ENCODE measurements around the gene ANO4. TPM values are rescaled to one million over a fixed set of nuclear protein-coding genes. Genes with fewer than 3 reads are reported as not detected.

The ANO4 gene
- total RNA-seq = not detected

- Mint-ChIP-seq H3K4me1 (no peaks in the 10 kb centered on the region), H3K36me3 (ENCODE audit: low read depth) (no peaks in the 10 kb centered on the region), H3K27me3 (peaks cover 12% of the 10 kb centered on the region), H3K9me3 (ENCODE audit: low read depth) (no peaks in the 10 kb centered on the region), H3K4me3 (no peak within 1 kb of the TSS), H3K27ac (no peak within 1 kb of the TSS)
- DNase-seq = no peak
- CTCF ChIA-PET = no interaction called here
- intact Hi-C loops (cut with DNase I, micrococcal nuclease) = no loop called here
- no peak for ATAC-seq
- POLR2A ChIA-PET = no interaction called here
Measured at GRCh38 chr12:100794441-100795173, at the start of gene ANO4. Gene ANO4 (plus strand): TSS chr12:100794776. CDS start chr12:100901786, 107,010 bp downstream.

GRCh38 chr12:100745378-100746071 is 49.1 kb upstream of the ANO4 start:
- Mint-ChIP-seq H3K9me3 (ENCODE audit: low read depth) (peaks cover 6% of the 10 kb centered on the region), H3K4me3 (no peak overlapping the region), H3K27ac (no peak overlapping the region), H3K4me1 (no peaks in the 10 kb centered on the region), H3K36me3 (ENCODE audit: low read depth) (no peaks in the 10 kb centered on the region), H3K27me3 (peaks cover 3% of the 10 kb centered on the region)
- POLR2A ChIA-PET = no interaction called here
- intact Hi-C loops (cut with DNase I, micrococcal nuclease) = loop anchor here in 1 of 2 experiments (10.0 kb wide), 1 partner anchor 511 kb away; no protein-coding TSS in a partner anchor
- DNase-seq (no peak), ATAC-seq (no peak)
- CTCF ChIA-PET = no interaction called here

GRCh38 chr12:100752841-100753240 is 41.7 kb upstream of the ANO4 start:
- intact Hi-C loops (cut with DNase I, micrococcal nuclease) = no loop called here
- no peaks in the 10 kb centered on the region for H3K4me1 Mint-ChIP-seq
- no peak overlapping the region for H3K27ac Mint-ChIP-seq
- no peaks in the 10 kb centered on the region for H3K9me3 Mint-ChIP-seq (ENCODE audit: low read depth)
- no peak overlapping the region for H3K4me3 Mint-ChIP-seq
- DNase-seq = no peak
- ChIA-PET POLR2A (no interaction called here), CTCF (no interaction called here)
- H3K36me3 Mint-ChIP-seq (ENCODE audit: low read depth) = no peaks in the 10 kb centered on the region
- ATAC-seq = no peak
- peaks cover 3% of the 10 kb centered on the region for H3K27me3 Mint-ChIP-seq

GRCh38 chr12:100753837-100754236 is 40.7 kb upstream of the ANO4 start:
- intact Hi-C loops (cut with DNase I, micrococcal nuclease) = no loop called here
- Mint-ChIP-seq H3K27ac (no peak overlapping the region), H3K4me3 (no peak overlapping the region), H3K9me3 (ENCODE audit: low read depth) (no peaks in the 10 kb centered on the region), H3K4me1 (no peaks in the 10 kb centered on the region), H3K27me3 (peaks cover 3% of the 10 kb centered on the region), H3K36me3 (ENCODE audit: low read depth) (no peaks in the 10 kb centered on the region)
- ChIA-PET CTCF (no interaction called here), POLR2A (no interaction called here)
- ATAC-seq = no peak
- DNase-seq = no peak

GRCh38 chr12:100755186-100755585 is 39.4 kb upstream of the ANO4 start:
- intact Hi-C loops (cut with DNase I, micrococcal nuclease) = no loop called here
- ChIA-PET POLR2A (no interaction called here), CTCF (no interaction called here)
- Mint-ChIP-seq H3K36me3 (ENCODE audit: low read depth) (no peaks in the 10 kb centered on the region), H3K9me3 (ENCODE audit: low read depth) (no peaks in the 10 kb centered on the region), H3K27ac (no peak overlapping the region), H3K27me3 (peaks cover 3% of the 10 kb centered on the region), H3K4me1 (no peaks in the 10 kb centered on the region), H3K4me3 (no peak overlapping the region)
- ATAC-seq = no peak
- DNase-seq = no peak

GRCh38 chr12:100758083-100758482 is 36.5 kb upstream of the ANO4 start:
- Mint-ChIP-seq H3K36me3 (ENCODE audit: low read depth) (no peaks in the 10 kb centered on the region), H3K27me3 (peaks cover 6% of the 10 kb centered on the region), H3K9me3 (ENCODE audit: low read depth) (no peaks in the 10 kb centered on the region), H3K4me3 (no peak overlapping the region), H3K4me1 (no peaks in the 10 kb centered on the region), H3K27ac (no peak overlapping the region)
- intact Hi-C loops (cut with DNase I, micrococcal nuclease) = no loop called here
- POLR2A ChIA-PET = no interaction called here
- ATAC-seq (no peak), DNase-seq (no peak)
- CTCF ChIA-PET = no interaction called here

- CTCF ChIA-PET = no interaction called here
- POLR2A ChIA-PET = no interaction called here
- Mint-ChIP-seq H3K27me3 (no peaks in the 10 kb centered on the region), H3K4me3 (no peak overlapping the region), H3K4me1 (no peaks in the 10 kb centered on the region), H3K36me3 (ENCODE audit: low read depth) (no peaks in the 10 kb centered on the region), H3K27ac (no peak overlapping the region), H3K9me3 (ENCODE audit: low read depth) (peaks cover 5% of the 10 kb centered on the region)
- ATAC-seq (no peak), DNase-seq (no peak)
- intact Hi-C loops (cut with DNase I, micrococcal nuclease) = no loop called here
Measured at GRCh38 chr12:100767371-100767770, 27.2 kb upstream of the ANO4 start.

- ChIA-PET POLR2A (interaction anchor here (0.5 kb wide), 1 partner anchor 226 kb away, joined by 3 read pairs; no protein-coding TSS in a partner anchor), CTCF (no interaction called here)
- H3K9me3 Mint-ChIP-seq (ENCODE audit: low read depth) = peaks cover 5% of the 10 kb centered on the region
- no peaks in the 10 kb centered on the region for H3K36me3 Mint-ChIP-seq (ENCODE audit: low read depth)
- intact Hi-C loops (cut with DNase I, micrococcal nuclease) = no loop called here
- H3K27me3 Mint-ChIP-seq = no peaks in the 10 kb centered on the region
- ATAC-seq = no peak
- no peak overlapping the region for H3K27ac Mint-ChIP-seq
- DNase-seq = no peak
- no peak overlapping the region for H3K4me3 Mint-ChIP-seq
- no peaks in the 10 kb centered on the region for H3K4me1 Mint-ChIP-seq
Measured at GRCh38 chr12:100767950-100768349, 26.6 kb upstream of the ANO4 start.

GRCh38 chr12:100778967-100779590 is 15.5 kb upstream of the ANO4 start:
- ATAC-seq (no peak), DNase-seq (no peak)
- POLR2A ChIA-PET = no interaction called here
- CTCF ChIA-PET = no interaction called here
- Mint-ChIP-seq H3K27ac (no peak overlapping the region), H3K4me3 (no peak overlapping the region), H3K4me1 (no peaks in the 10 kb centered on the region), H3K27me3 (no peaks in the 10 kb centered on the region), H3K9me3 (ENCODE audit: low read depth) (no peaks in the 10 kb centered on the region), H3K36me3 (ENCODE audit: low read depth) (no peaks in the 10 kb centered on the region)
- intact Hi-C loops (cut with DNase I, micrococcal nuclease) = no loop called here

- H3K27me3 Mint-ChIP-seq = peaks cover 7% of the 10 kb centered on the region
- ChIA-PET POLR2A (no interaction called here), CTCF (no interaction called here)
- no peaks in the 10 kb centered on the region for H3K4me1 Mint-ChIP-seq
- no peak overlapping the region for H3K4me3 Mint-ChIP-seq
- ATAC-seq (no peak), DNase-seq (no peak)
- H3K27ac Mint-ChIP-seq = no peak overlapping the region
- H3K36me3 Mint-ChIP-seq (ENCODE audit: low read depth) = no peaks in the 10 kb centered on the region
- intact Hi-C loops (cut with DNase I, micrococcal nuclease) = no loop called here
- H3K9me3 Mint-ChIP-seq (ENCODE audit: low read depth) = peaks cover 5% of the 10 kb centered on the region
Measured at GRCh38 chr12:100789146-100789545, 5.4 kb upstream of the ANO4 start.

- H3K36me3 Mint-ChIP-seq (ENCODE audit: low read depth) = no peaks in the 10 kb centered on the region
- peaks cover 5% of the 10 kb centered on the region for H3K9me3 Mint-ChIP-seq (ENCODE audit: low read depth)
- H3K27me3 Mint-ChIP-seq = peaks cover 11% of the 10 kb centered on the region
- ATAC-seq = no peak
- ChIA-PET POLR2A (no interaction called here), CTCF (no interaction called here)
- intact Hi-C loops (cut with DNase I, micrococcal nuclease) = no loop called here
- H3K4me1 Mint-ChIP-seq = no peaks in the 10 kb centered on the region
- DNase-seq = no peak
- no peak overlapping the region for H3K27ac Mint-ChIP-seq
- no peak overlapping the region for H3K4me3 Mint-ChIP-seq
Measured at GRCh38 chr12:100789975-100790374, 4.6 kb upstream of the ANO4 start.

GRCh38 chr12:100790552-100790951 is 4.0 kb upstream of the ANO4 start:
- POLR2A ChIA-PET = no interaction called here
- ATAC-seq = no peak
- no peak overlapping the region for H3K27ac Mint-ChIP-seq

More at GRCh38 chr12:100790552-100790951, 4.0 kb upstream of the ANO4 start:
- no peaks in the 10 kb centered on the region for H3K36me3 Mint-ChIP-seq (ENCODE audit: low read depth)
- intact Hi-C loops (cut with DNase I, micrococcal nuclease) = no loop called here
- H3K27me3 Mint-ChIP-seq = peaks cover 13% of the 10 kb centered on the region
- no peaks in the 10 kb centered on the region for H3K4me1 Mint-ChIP-seq
- CTCF ChIA-PET = no interaction called here
- H3K4me3 Mint-ChIP-seq = no peak overlapping the region
- H3K9me3 Mint-ChIP-seq (ENCODE audit: low read depth) = peaks cover 5% of the 10 kb centered on the region
- no peak for DNase-seq

Measured in activated CD4-positive, alpha-beta T cell treated with anti-CD3 and anti-CD28 coated beads for 36 hours (primary cell).